GM10248 (cell line): ENCODE measurements around the gene KCNG2.

Experiments
- CTCF ChIA-PET: fragments of 300-600 bp; sonication (Branson Sonifier 250); formaldehyde crosslinking; extraction: SDS; loops from one replicate; lab custom pipeline; 2021; ENCODE audit warnings: antibody characterized with exemption; lab: Yijun Ruan, JAX
- POLR2A ChIA-PET: fragments of 350-650 bp; sonication (Branson Sonifier 250); formaldehyde crosslinking; extraction: SDS; loops from one replicate; lab custom pipeline; 2020; ENCODE audit warnings: antibody characterized with exemption; lab: Yijun Ruan, JAX
- DNase-seq: peaks from one replicate; pipeline ENCODE4 v3.0.0; 2012; ENCODE audit errors: extremely low spot score
- CTCF ChIP-seq: IDR thresholded peaks from 2 replicates; pipeline ENCODE4 v1.5.1; 2012; ENCODE audit warnings: mild to moderate bottlenecking, low read depth; ENCODE audit errors: extremely low read depth, missing control alignments, control extremely low read depth

KCNG2 gene

GRCh38 chr18:79937103-79937860 lies 139.5 kb downstream of the KCNG2 start:
- CTCF ChIA-PET, result interaction anchor here (1.3 kb wide), 1 partner anchor 8 kb away, joined by 3 read pairs; no protein-coding TSS in a partner anchor
- POLR2A ChIA-PET, result no interaction called here
- no peak for TF ChIP-seq CTCF
- DNase-seq, result no peak

GRCh38 chr18:79938196-79938595 lies 140.5 kb downstream of the KCNG2 start:
- no peak for DNase-seq
- ChIA-PET CTCF (interaction anchor here (1.3 kb wide), 1 partner anchor 9 kb away, joined by 3 read pairs; no protein-coding TSS in a partner anchor), POLR2A (no interaction called here)
- no peak for TF ChIP-seq CTCF

GRCh38 chr18:79939096-79939495 lies 141.4 kb downstream of the KCNG2 start:
- ChIA-PET CTCF (interaction anchor here (1.2 kb wide), 1 partner anchor 46 kb away, joined by 4 read pairs; no protein-coding TSS in a partner anchor), POLR2A (no interaction called here)
- no peak for DNase-seq
- no peak for TF ChIP-seq CTCF

- TF ChIP-seq CTCF, result no peak
- ChIA-PET CTCF (no interaction called here), POLR2A (interaction anchor here (0.5 kb wide), 1 partner anchor 57 kb away, joined by 3 read pairs; no protein-coding TSS in a partner anchor)
- no peak for DNase-seq
Observed at GRCh38 chr18:79940126-79940813, 142.5 kb downstream of the KCNG2 start.

- ChIA-PET CTCF (interaction anchor here (1.5 kb wide), 1 partner anchor 12 kb away, joined by 4 read pairs; no protein-coding TSS in a partner anchor), POLR2A (no interaction called here)
- no peak for DNase-seq
- TF ChIP-seq CTCF, result no peak
Observed at GRCh38 chr18:79940814-79941472, 143.2 kb downstream of the KCNG2 start.

GRCh38 chr18:79941473-79942119 lies 143.9 kb downstream of the KCNG2 start:
- TF ChIP-seq CTCF, result no peak
- POLR2A ChIA-PET, result no interaction called here
- DNase-seq, result no peak
- CTCF ChIA-PET, result interaction anchor here (1.5 kb wide), 1 partner anchor 12 kb away, joined by 4 read pairs; no protein-coding TSS in a partner anchor
